A549 (cell line): ENCODE data around the gene SLC2A13. TPM values are rescaled to one million over a fixed set of nuclear protein-coding genes. Genes with fewer than 3 reads are reported as not detected.

Source experiments
- ATAC-seq, 2 experiments: fragments of 200-7000 bp in 1 of 2; fragments of >200 bp in 1 of 2; cut with Nextera tagmentation in 1 of 2; cut with Tn5 transposase in 1 of 2; 3 replicates each; pipeline versions ENCODE4 v1.8.0 to v1.9.1; 2018 to 2020; ENCODE audit warnings: mild to moderate bottlenecking in 1 of 2, moderate library complexity in 1 of 2
- CTCF ChIA-PET: fragments of 300-600 bp; sonication (Branson Sonifier 250); formaldehyde crosslinking; extraction: SDS; loops from one replicate; lab custom pipeline; 2021; ENCODE audit warnings: antibody characterized with exemption, inconsistent platforms; lab: Yijun Ruan, JAX
- POLR2A ChIA-PET: fragments of 350-600 bp; formaldehyde crosslinking; extraction: SDS; loops from one replicate; lab custom pipeline; 2021; ENCODE audit warnings: antibody characterized with exemption, inconsistent platforms; lab: Yijun Ruan, JAX
- DNase-seq, 2 experiments: peaks; one replicate each; pipeline versions ENCODE4 v3.0.0 to v3.0.0-alpha.2; 2011 to 2016; ENCODE audit warnings: low read depth in 1 of 2, low spot score in 1 of 2
- FAIRE-seq: peaks from 2 replicates; lab custom pipeline; 2011; peaks lifted over from hg19 to GRCh38; lab: Jason Lieb, UNC
- H3K27ac ChIP-seq, 2 experiments: fragments of >200 bp; sonication (Bioruptor Twin); formaldehyde crosslinking; 3 replicates each; pipeline ENCODE4 v1.5.1; 2016 to 2017
- H3K4me1 ChIP-seq: fragments of >200 bp; sonication (Bioruptor Twin); formaldehyde crosslinking; 3 replicates; pipeline ENCODE4 v1.6.1; 2016
- H3K4me2 ChIP-seq: fragments of >200 bp; sonication (Bioruptor Twin); formaldehyde crosslinking; 3 replicates; pipeline ENCODE4 v1.6.1; 2016
- H3K4me3 ChIP-seq: fragments of >200 bp; sonication (Bioruptor Twin); formaldehyde crosslinking; 3 replicates; pipeline ENCODE4 v1.5.1; 2016
- H3K9me3 ChIP-seq: fragments of >200 bp; sonication (Bioruptor Twin); formaldehyde crosslinking; 3 replicates; pipeline ENCODE4 v1.6.1; 2016
- BHLHE40 ChIP-seq: IDR thresholded peaks from 2 replicates; pipeline ENCODE4 v1.6.1; 2012; ENCODE audit warnings: low read depth, low read length, inconsistent platforms
- CBX8 ChIP-seq: fragments of 200-600 bp; sonication (generic); IDR thresholded peaks from 2 replicates; pipeline ENCODE4 v1.6.1; 2016
- CHD2 ChIP-seq: fragments of 150-350 bp; IDR thresholded peaks from 2 replicates; pipeline ENCODE4 v1.6.1; 2014; ENCODE audit warnings: low read length; ENCODE audit not compliant: partially characterized antibody
- EHF ChIP-seq: fragments of 250-450 bp; sonication (Bioruptor Pico); IDR thresholded peaks from 2 replicates; pipeline ENCODE4 v1.5.0; 2020; ENCODE audit warnings: mild to moderate bottlenecking
- EHMT2 ChIP-seq: fragments of 200-600 bp; sonication (generic); IDR thresholded peaks from 2 replicates; pipeline ENCODE4 v1.6.1; 2016; ENCODE audit warnings: antibody characterized with exemption, low read depth, mild to moderate bottlenecking, moderate library complexity
- EP300 ChIP-seq, 2 experiments: fragments of >200 bp; sonication (Bioruptor Twin); formaldehyde crosslinking; IDR thresholded peaks; 2 replicates in 1 of 2; 3 replicates in 1 of 2; pipeline ENCODE4 v1.6.1; 2016 to 2017
- HDAC2 ChIP-seq: fragments of 200-600 bp; sonication (generic); IDR thresholded peaks from 2 replicates; pipeline ENCODE4 v1.6.1; 2016
- HEYL ChIP-seq: fragments of 250-450 bp; sonication (Bioruptor Pico); IDR thresholded peaks from 2 replicates; pipeline ENCODE4 v1.8.0; 2021; ENCODE audit warnings: mild to moderate bottlenecking, moderate library complexity
- HMGXB4 ChIP-seq: fragments of 250-450 bp; sonication (Bioruptor Pico); IDR thresholded peaks from 2 replicates; pipeline ENCODE4 v1.5.0; 2021; ENCODE audit warnings: mild to moderate bottlenecking, moderate library complexity, borderline replicate concordance
- HOXB5 ChIP-seq: fragments of 250-450 bp; sonication (Bioruptor Pico); IDR thresholded peaks from 2 replicates; pipeline ENCODE4 v1.5.0; 2020; ENCODE audit warnings: mild to moderate bottlenecking, moderate library complexity
- JUN ChIP-seq, 2 experiments: fragments of >200 bp; sonication (Bioruptor Twin); formaldehyde crosslinking; IDR thresholded peaks; 2 replicates in 1 of 2; 3 replicates in 1 of 2; pipeline ENCODE4 v1.6.1; 2016 to 2017
- MAFK ChIP-seq: fragments of 450-650 bp; IDR thresholded peaks from 2 replicates; pipeline ENCODE4 v1.6.1; 2014; ENCODE audit not compliant: partially characterized antibody
- NPAS2 ChIP-seq: fragments of 250-450 bp; sonication (Bioruptor Pico); IDR thresholded peaks from 2 replicates; pipeline ENCODE4 v1.8.0; 2022; ENCODE audit warnings: mild to moderate bottlenecking, moderate library complexity, borderline replicate concordance
- NR3C1 ChIP-seq: fragments of >200 bp; sonication (Bioruptor Twin); formaldehyde crosslinking; IDR thresholded peaks from 3 replicates; pipeline ENCODE4 v1.6.1; 2017
- POLR2A ChIP-seq: IDR thresholded peaks from 2 replicates; pipeline ENCODE4 v1.6.1; 2012; ENCODE audit warnings: mild to moderate bottlenecking, low read length
- RCOR1 ChIP-seq: fragments of 150-350 bp; IDR thresholded peaks from 2 replicates; pipeline ENCODE4 v1.6.1; 2014; ENCODE audit warnings: antibody characterized with exemption, low read length, low read depth
- RFX5 ChIP-seq: fragments of 450-650 bp; IDR thresholded peaks from 2 replicates; pipeline ENCODE4 v1.7.1; 2014; ENCODE audit warnings: antibody characterized with exemption, mild to moderate bottlenecking, moderate library complexity
- RNF2 ChIP-seq: fragments of 200-600 bp; sonication (generic); IDR thresholded peaks from 2 replicates; pipeline ENCODE4 v1.6.1; 2016; ENCODE audit warnings: low read depth, mild to moderate bottlenecking, antibody characterized with exemption, moderate library complexity, borderline replicate concordance
- TP53 ChIP-seq: fragments of 250-450 bp; sonication (Bioruptor Pico); IDR thresholded peaks from 2 replicates; pipeline ENCODE4 v1.5.0; 2021; ENCODE audit warnings: mild to moderate bottlenecking, moderate library complexity
- ZFP36 ChIP-seq: fragments of 450-650 bp; IDR thresholded peaks from 2 replicates; pipeline ENCODE4 v1.6.1; 2014; ENCODE audit warnings: borderline replicate concordance; ENCODE audit not compliant: partially characterized antibody
- ZNF302 ChIP-seq: fragments of 250-450 bp; sonication (Bioruptor Pico); IDR thresholded peaks from 2 replicates; pipeline ENCODE4 v1.9.0; 2021; ENCODE audit warnings: inconsistent platforms, mild to moderate bottlenecking, moderate library complexity
- polyA plus RNA-seq, 4 experiments: library from polyadenylated mRNA; depleted of rRNA in 3 of 4; stranded (reverse); fragments of >200 nt; fragmentation: RNase III in 1 of 4; extraction: RNeasy Plus Mini Kit Qiagen cat#74134 plus additional on column Dnase treatment in 1 of 4; gene quantifications; 2 replicates in 3 of 4; 3 replicates in 1 of 4; pipeline ENCODE4 v1.2.3, GENCODE V29; 2011 to 2017
- TF ChIP-seq, protein P1 (sequence below): fragments of 200-600 bp; sonication (generic); IDR thresholded peaks from 2 replicates; pipeline ENCODE4 v1.6.1; 2016; ENCODE audit warnings: antibody characterized with exemption, mild to moderate bottlenecking, moderate library complexity
- TF ChIP-seq, protein P2 (sequence below): fragments of >200 bp; sonication (Bioruptor Twin); formaldehyde crosslinking; IDR thresholded peaks from 2 replicates; pipeline ENCODE4 v1.6.1; 2016
- TF ChIP-seq, protein P3 (sequence below): fragments of 250-450 bp; sonication (Bioruptor Pico); IDR thresholded peaks from 2 replicates; pipeline ENCODE4 v1.5.0; 2020; ENCODE audit warnings: low read depth, mild to moderate bottlenecking, moderate library complexity
- TF ChIP-seq, protein P4 (sequence below): fragments of >200 bp; sonication (Bioruptor Twin); formaldehyde crosslinking; IDR thresholded peaks from 3 replicates; pipeline ENCODE4 v1.5.1; 2016

The SLC2A13 gene
- polyA plus RNA-seq, 2 of the 4 experiments (the other 2 are of a cell fraction) = 4.5 to 8.2 TPM

DNA sequence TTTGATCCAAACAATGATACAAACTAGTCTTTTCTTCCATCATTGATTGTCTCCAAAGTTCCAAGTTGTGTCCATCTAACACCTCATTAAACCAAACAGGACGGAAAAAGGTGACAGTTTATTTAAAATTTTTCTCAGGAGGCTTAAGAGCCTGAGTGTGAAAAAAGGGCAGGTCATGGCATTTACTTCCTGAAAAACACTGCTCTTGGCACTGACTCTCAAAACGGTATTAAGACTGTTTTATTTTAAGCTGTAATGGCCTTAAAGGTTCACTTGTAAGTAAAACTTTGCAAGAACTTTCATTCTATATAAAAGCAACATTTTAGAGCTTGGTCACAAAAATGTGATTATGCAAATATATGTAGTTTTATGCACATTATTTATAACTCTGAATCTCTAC is 222.5 kb downstream of the SLC2A13 start (continued):
- TF ChIP-seq, protein P1, sequence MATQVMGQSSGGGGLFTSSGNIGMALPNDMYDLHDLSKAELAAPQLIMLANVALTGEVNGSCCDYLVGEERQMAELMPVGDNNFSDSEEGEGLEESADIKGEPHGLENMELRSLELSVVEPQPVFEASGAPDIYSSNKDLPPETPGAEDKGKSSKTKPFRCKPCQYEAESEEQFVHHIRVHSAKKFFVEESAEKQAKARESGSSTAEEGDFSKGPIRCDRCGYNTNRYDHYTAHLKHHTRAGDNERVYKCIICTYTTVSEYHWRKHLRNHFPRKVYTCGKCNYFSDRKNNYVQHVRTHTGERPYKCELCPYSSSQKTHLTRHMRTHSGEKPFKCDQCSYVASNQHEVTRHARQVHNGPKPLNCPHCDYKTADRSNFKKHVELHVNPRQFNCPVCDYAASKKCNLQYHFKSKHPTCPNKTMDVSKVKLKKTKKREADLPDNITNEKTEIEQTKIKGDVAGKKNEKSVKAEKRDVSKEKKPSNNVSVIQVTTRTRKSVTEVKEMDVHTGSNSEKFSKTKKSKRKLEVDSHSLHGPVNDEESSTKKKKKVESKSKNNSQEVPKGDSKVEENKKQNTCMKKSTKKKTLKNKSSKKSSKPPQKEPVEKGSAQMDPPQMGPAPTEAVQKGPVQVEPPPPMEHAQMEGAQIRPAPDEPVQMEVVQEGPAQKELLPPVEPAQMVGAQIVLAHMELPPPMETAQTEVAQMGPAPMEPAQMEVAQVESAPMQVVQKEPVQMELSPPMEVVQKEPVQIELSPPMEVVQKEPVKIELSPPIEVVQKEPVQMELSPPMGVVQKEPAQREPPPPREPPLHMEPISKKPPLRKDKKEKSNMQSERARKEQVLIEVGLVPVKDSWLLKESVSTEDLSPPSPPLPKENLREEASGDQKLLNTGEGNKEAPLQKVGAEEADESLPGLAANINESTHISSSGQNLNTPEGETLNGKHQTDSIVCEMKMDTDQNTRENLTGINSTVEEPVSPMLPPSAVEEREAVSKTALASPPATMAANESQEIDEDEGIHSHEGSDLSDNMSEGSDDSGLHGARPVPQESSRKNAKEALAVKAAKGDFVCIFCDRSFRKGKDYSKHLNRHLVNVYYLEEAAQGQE = no peak

GRCh38 chr12:39878753-39879152 is 227.1 kb downstream of the SLC2A13 start:
- ChIA-PET CTCF (interaction anchor here (1.2 kb wide), 1 partner anchor 8 kb away, joined by 4 read pairs; no protein-coding TSS in a partner anchor), POLR2A (no interaction called here)
- ATAC-seq = no peak
- DNase-seq = no peak
- no peak overlapping the region for H3K4me2 ChIP-seq
- no peaks in the 10 kb centered on the region for H3K4me1 ChIP-seq
- no peak overlapping the region for H3K4me3 ChIP-seq
- peaks cover 12% of the 10 kb centered on the region; the same call in 2 of the 3 replicates for H3K9me3 ChIP-seq
- FAIRE-seq = no peak
- TF ChIP-seq POLR2A (no peak), ZFP36 (peak; percentile 82), RFX5 (no peak), EHF (CRISPR knock-in tag) (no peak), RNF2 (no peak)
- no peak overlapping the region for H3K27ac ChIP-seq

- TF ChIP-seq, protein P2, sequence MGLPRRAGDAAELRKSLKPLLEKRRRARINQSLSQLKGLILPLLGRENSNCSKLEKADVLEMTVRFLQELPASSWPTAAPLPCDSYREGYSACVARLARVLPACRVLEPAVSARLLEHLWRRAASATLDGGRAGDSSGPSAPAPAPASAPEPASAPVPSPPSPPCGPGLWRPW = no peak
- TF ChIP-seq, protein P3, sequence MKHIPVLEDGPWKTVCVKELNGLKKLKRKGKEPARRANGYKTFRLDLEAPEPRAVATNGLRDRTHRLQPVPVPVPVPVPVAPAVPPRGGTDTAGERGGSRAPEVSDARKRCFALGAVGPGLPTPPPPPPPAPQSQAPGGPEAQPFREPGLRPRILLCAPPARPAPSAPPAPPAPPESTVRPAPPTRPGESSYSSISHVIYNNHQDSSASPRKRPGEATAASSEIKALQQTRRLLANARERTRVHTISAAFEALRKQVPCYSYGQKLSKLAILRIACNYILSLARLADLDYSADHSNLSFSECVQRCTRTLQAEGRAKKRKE (CRISPR knock-in tag) = no peak
- TF ChIP-seq TP53 = no peak
- TF ChIP-seq RCOR1 = no peak
- TF ChIP-seq CBX8 = no peak
- TF ChIP-seq, protein P4, sequence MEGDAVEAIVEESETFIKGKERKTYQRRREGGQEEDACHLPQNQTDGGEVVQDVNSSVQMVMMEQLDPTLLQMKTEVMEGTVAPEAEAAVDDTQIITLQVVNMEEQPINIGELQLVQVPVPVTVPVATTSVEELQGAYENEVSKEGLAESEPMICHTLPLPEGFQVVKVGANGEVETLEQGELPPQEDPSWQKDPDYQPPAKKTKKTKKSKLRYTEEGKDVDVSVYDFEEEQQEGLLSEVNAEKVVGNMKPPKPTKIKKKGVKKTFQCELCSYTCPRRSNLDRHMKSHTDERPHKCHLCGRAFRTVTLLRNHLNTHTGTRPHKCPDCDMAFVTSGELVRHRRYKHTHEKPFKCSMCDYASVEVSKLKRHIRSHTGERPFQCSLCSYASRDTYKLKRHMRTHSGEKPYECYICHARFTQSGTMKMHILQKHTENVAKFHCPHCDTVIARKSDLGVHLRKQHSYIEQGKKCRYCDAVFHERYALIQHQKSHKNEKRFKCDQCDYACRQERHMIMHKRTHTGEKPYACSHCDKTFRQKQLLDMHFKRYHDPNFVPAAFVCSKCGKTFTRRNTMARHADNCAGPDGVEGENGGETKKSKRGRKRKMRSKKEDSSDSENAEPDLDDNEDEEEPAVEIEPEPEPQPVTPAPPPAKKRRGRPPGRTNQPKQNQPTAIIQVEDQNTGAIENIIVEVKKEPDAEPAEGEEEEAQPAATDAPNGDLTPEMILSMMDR = no peak
- TF ChIP-seq HEYL (CRISPR knock-in tag) = no peak
- no peak for TF ChIP-seq POLR2A
- no peak for TF ChIP-seq EHMT2
- TF ChIP-seq HMGXB4 (CRISPR knock-in tag) = no peak
- TF ChIP-seq MAFK = no peak
- TF ChIP-seq BHLHE40 = no peak
- no peak for TF ChIP-seq NPAS2 (CRISPR knock-in tag)
- TF ChIP-seq JUN (IDR thresholded peaks at IDR 0.05) = no peak
- TF ChIP-seq NR3C1 = no peak
- no peak for TF ChIP-seq ZNF302
- no peak for TF ChIP-seq HOXB5
- TF ChIP-seq EP300 (IDR thresholded peaks at IDR 0.05) = no peak
- no peak for TF ChIP-seq HDAC2
- TF ChIP-seq CHD2 = no peak
- Histone ChIP-seq H3K27ac (no peak overlapping the region), H3K9me3 (peaks cover 12% of the 10 kb centered on the region; the same call in 2 of the 3 replicates), H3K4me3 (no peak overlapping the region), H3K4me2 (no peak overlapping the region), H3K4me1 (no peaks in the 10 kb centered on the region)
- no peak for FAIRE-seq
- ChIA-PET POLR2A (no interaction called here), CTCF (no interaction called here)
- ATAC-seq = no peak
- DNase-seq = no peak
Observed at GRCh38 chr12:39875721-39876120, 230.2 kb downstream of the SLC2A13 start.
